ENCODE data around the gene MTURN. TPM values are rescaled to one million over a fixed set of nuclear protein-coding genes. Genes with fewer than 3 reads are reported as not detected.

Gene MTURN
- total RNA-seq, 2 donors from 2014 or later = 19.8 to 34.5 TPM

GRCh38 chr7:30162133-30162532, 27.3 kb downstream of the MTURN start:
- Histone ChIP-seq H3K36me3 (replicated peaks in 1 of 2; ENCODE audit: insufficient read depth in 1 of 2, low read depth in 2 of 2) (no peaks in the 10 kb centered on the region), H3K27me3 (no peaks in the 10 kb centered on the region), H3K27ac (no peak overlapping the region), H3K9me3 (no peaks in the 10 kb centered on the region), H3K4me3 (no peak overlapping the region), H3K4me1 (peaks cover 30% of the 10 kb centered on the region)
- WGBS, 2 donors = 76 to 83% methylated on average over 3 of the region's 3 CpGs
- no peak for DNase-seq
- ATAC-seq = no peak
- intact Hi-C loops (cut with DNase I) = loop anchor here (10.0 kb wide), 1 partner anchor 243 kb away; no protein-coding TSS in a partner anchor
- TF ChIP-seq CTCF (IDR thresholded peaks at IDR 0.05) = no peak
- TF ChIP-seq POLR2A (IDR thresholded peaks at IDR 0.05) = no peak

- ATAC-seq (no peak), DNase-seq (no peak)
- WGBS, 2 donors = 70 to 77% methylated on average over 5 of the region's 5 CpGs
- H3K9me3 ChIP-seq = no peaks in the 10 kb centered on the region
- H3K4me3 ChIP-seq = no peak overlapping the region
- intact Hi-C loops (cut with DNase I) = loop anchor here (10.0 kb wide), 1 partner anchor 242 kb away; no protein-coding TSS in a partner anchor
- no peaks in the 10 kb centered on the region for H3K27me3 ChIP-seq
- peaks cover 30% of the 10 kb centered on the region for H3K4me1 ChIP-seq
- TF ChIP-seq POLR2A (IDR thresholded peaks at IDR 0.05) = no peak
- H3K36me3 ChIP-seq (replicated peaks in 1 of 2; ENCODE audit: insufficient read depth in 1 of 2, low read depth in 2 of 2) = no peaks in the 10 kb centered on the region
- H3K27ac ChIP-seq = peak overlapping the region in 1 of 4 donors; percentile 16
Observed at GRCh38 chr7:30162622-30163124, 27.9 kb downstream of the MTURN start.

GRCh38 chr7:30163231-30163894, 28.6 kb downstream of the MTURN start:
- TF ChIP-seq CTCF (IDR thresholded peaks at IDR 0.05) (no peak), POLR2A (IDR thresholded peaks at IDR 0.05) (no peak)
- H3K27me3 ChIP-seq = no peaks in the 10 kb centered on the region
- 53 to 63% methylated on average over 13 of the region's 13 CpGs for WGBS, 2 donors
- H3K4me1 ChIP-seq = peaks cover 30% of the 10 kb centered on the region
- no peaks in the 10 kb centered on the region for H3K9me3 ChIP-seq
- ATAC-seq = no peak
- H3K36me3 ChIP-seq (replicated peaks in 1 of 2; ENCODE audit: insufficient read depth in 1 of 2, low read depth in 2 of 2) = no peaks in the 10 kb centered on the region
- H3K4me3 ChIP-seq = no peak overlapping the region
- DNase-seq = peak in 1 of 4 donors; percentile 38
- peak overlapping the region in 1 of 4 donors; percentile 32 for H3K27ac ChIP-seq
- intact Hi-C loops (cut with DNase I) = loop anchor here (10.0 kb wide), 1 partner anchor 241 kb away; no protein-coding TSS in a partner anchor

- TF ChIP-seq POLR2A (IDR thresholded peaks at IDR 0.05) = no peak
- TF ChIP-seq CTCF (IDR thresholded peaks at IDR 0.05) = peak; percentile 15 to 79 (median 74)
- H3K4me3 ChIP-seq = no peak overlapping the region
- H3K27me3 ChIP-seq = no peaks in the 10 kb centered on the region
- DNase-seq (peak in 1 of 4 donors; percentile 46), ATAC-seq (peak; percentile 67)
- peaks cover 25% of the 10 kb centered on the region for H3K4me1 ChIP-seq
- intact Hi-C loops (cut with DNase I) = loop anchor here (10.0 kb wide), 1 partner anchor 240 kb away; no protein-coding TSS in a partner anchor
- no peaks in the 10 kb centered on the region for H3K36me3 ChIP-seq (replicated peaks in 1 of 2; ENCODE audit: insufficient read depth in 1 of 2, low read depth in 2 of 2)
- 46 to 48% methylated on average over 6 of the region's 6 CpGs for WGBS, 2 donors
- H3K27ac ChIP-seq = no peak overlapping the region
- no peaks in the 10 kb centered on the region for H3K9me3 ChIP-seq
Observed at GRCh38 chr7:30164567-30164966, 29.8 kb downstream of the MTURN start.

GRCh38 chr7:30165590-30165989, 30.8 kb downstream of the MTURN start:
- DNase-seq (no peak), ATAC-seq (no peak)
- intact Hi-C loops (cut with DNase I) = loop anchor here (10.0 kb wide), 1 partner anchor 239 kb away; no protein-coding TSS in a partner anchor
- Histone ChIP-seq H3K27ac (no peak overlapping the region), H3K27me3 (no peaks in the 10 kb centered on the region), H3K36me3 (replicated peaks in 1 of 2; ENCODE audit: insufficient read depth in 1 of 2, low read depth in 2 of 2) (no peaks in the 10 kb centered on the region), H3K9me3 (no peaks in the 10 kb centered on the region), H3K4me3 (no peak overlapping the region), H3K4me1 (peaks cover 18% of the 10 kb centered on the region)
- 58 to 66% methylated on average over 3 of the region's 3 CpGs for WGBS, 2 donors
- no peak for TF ChIP-seq CTCF (IDR thresholded peaks at IDR 0.05)
- TF ChIP-seq POLR2A (IDR thresholded peaks at IDR 0.05) = no peak
